Limb (tissue), 2 donors: ENCODE measurements around the gene SYT5.
"Not testable (repeated sequence)": the region's sequence is repeated elsewhere in the genome, so short reads cannot be mapped to it uniquely, and the experiment has no call there.

ENCODE experiments used
- DNase-seq, 2 donors: peaks; one replicate each; pipeline ENCODE4 v3.0.0-alpha.2; 2016; ENCODE audit errors: extremely low spot score in 2 of 2

Gene SYT5

GRCh38 chr19:55208880-55209692 is 29.0 kb upstream of the SYT5 start, which contains the start of gene PTPRH:
TSS of gene PTPRH (minus strand) at chr19:55209501. CDS start at chr19:55209433, 68 bp downstream.
- no peak for DNase-seq

- DNase-seq: peak in 1 of 2 donors; percentile 58
Measured at GRCh38 chr19:55206664-55207500, 26.8 kb upstream of the SYT5 start.

GRCh38 chr19:55202199-55202598 is 22.1 kb upstream of the SYT5 start:
- not testable (repeated sequence) for DNase-seq

- DNase-seq: no peak
Measured at GRCh38 chr19:55199620-55200204, 19.6 kb upstream of the SYT5 start.

- DNase-seq: no peak
Measured at GRCh38 chr19:55198651-55199050, 18.6 kb upstream of the SYT5 start.

- no peak for DNase-seq
Measured at GRCh38 chr19:55197528-55197927, 17.4 kb upstream of the SYT5 start.

GRCh38 chr19:55196803-55197202 is 16.7 kb upstream of the SYT5 start:
- DNase-seq: no peak

GRCh38 chr19:55193481-55193880 is 13.4 kb upstream of the SYT5 start:
- DNase-seq: no peak

GRCh38 chr19:55189403-55189835 is 9.3 kb upstream of the SYT5 start:
- DNase-seq: no peak

- no peak for DNase-seq
Measured at GRCh38 chr19:55188625-55189024, 8.5 kb upstream of the SYT5 start.

- no peak for DNase-seq
Measured at GRCh38 chr19:55186080-55186479, 6.0 kb upstream of the SYT5 start.

- no peak for DNase-seq
Measured at GRCh38 chr19:55181740-55182139, 1.7 kb upstream of the SYT5 start.

GRCh38 chr19:55178781-55179599 is 1.1 kb downstream of the SYT5 start:
- DNase-seq: peak; percentile 60 to 91

GRCh38 chr19:55176076-55176475 is 4.0 kb downstream of the SYT5 start:
- no peak for DNase-seq

- DNase-seq: no peak
Measured at GRCh38 chr19:55175117-55175867, 4.8 kb downstream of the SYT5 start.

GRCh38 chr19:55174425-55175116 is 5.5 kb downstream of the SYT5 start:
- DNase-seq: no peak

GRCh38 chr19:55173714-55174409 is 6.2 kb downstream of the SYT5 start:
- no peak for DNase-seq

GRCh38 chr19:55173186-55173713 is 6.8 kb downstream of the SYT5 start:
- DNase-seq: no peak

GRCh38 chr19:55172741-55173140 is 7.3 kb downstream of the SYT5 start:
- DNase-seq: no peak
